RWPE1 (cell line): ENCODE results near the gene SLC39A11.

Experiments
- CTCF ChIA-PET: fragments of 350-600 bp; sonication (Branson Sonifier 250); formaldehyde crosslinking; extraction: SDS; loops from one replicate; lab custom pipeline; 2021; lab: Yijun Ruan, JAX
- POLR2A ChIA-PET: fragments of 400-600 bp; formaldehyde crosslinking; extraction: SDS; loops from one replicate; lab custom pipeline; 2020; ENCODE audit warnings: antibody characterized with exemption; ENCODE audit not compliant: low non-redundant PET; lab: Yijun Ruan, JAX
- DNase-seq: peaks from one replicate; pipeline ENCODE4 v3.0.0; 2012; ENCODE audit warnings: low spot score
- H3K27ac ChIP-seq: fragments of 450-650 bp; 2 replicates; pipeline ENCODE4 v1.5.1; 2017
- TF ChIP-seq, protein P1 (sequence below): fragments of 450-650 bp; conservative IDR thresholded peaks from 2 replicates; pipeline ENCODE4 v1.5.1; 2017; ENCODE audit warnings: low read depth, mild to moderate bottlenecking

The SLC39A11 gene

DNA sequence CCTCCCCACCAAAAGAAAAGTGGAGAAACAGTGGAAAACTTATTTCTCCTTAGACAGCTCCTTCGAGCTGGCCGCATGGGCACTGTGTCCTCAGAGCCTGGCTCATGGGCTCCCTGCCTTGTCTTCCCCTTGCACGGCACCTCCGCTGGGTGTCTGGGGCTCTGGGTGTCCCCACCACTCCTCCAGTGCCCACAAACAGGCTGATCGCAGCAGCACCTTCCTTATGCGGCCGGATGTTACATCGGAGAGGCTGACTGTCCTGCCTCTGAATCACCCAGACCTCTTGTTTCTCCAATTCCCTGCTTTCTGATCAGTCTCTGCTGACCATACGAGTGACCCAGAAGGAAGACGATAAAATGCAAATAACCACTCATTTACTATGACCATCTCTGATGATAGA, 121.7 kb downstream of the SLC39A11 start:
- CTCF ChIA-PET, result no interaction called here
- TF ChIP-seq, protein P1, sequence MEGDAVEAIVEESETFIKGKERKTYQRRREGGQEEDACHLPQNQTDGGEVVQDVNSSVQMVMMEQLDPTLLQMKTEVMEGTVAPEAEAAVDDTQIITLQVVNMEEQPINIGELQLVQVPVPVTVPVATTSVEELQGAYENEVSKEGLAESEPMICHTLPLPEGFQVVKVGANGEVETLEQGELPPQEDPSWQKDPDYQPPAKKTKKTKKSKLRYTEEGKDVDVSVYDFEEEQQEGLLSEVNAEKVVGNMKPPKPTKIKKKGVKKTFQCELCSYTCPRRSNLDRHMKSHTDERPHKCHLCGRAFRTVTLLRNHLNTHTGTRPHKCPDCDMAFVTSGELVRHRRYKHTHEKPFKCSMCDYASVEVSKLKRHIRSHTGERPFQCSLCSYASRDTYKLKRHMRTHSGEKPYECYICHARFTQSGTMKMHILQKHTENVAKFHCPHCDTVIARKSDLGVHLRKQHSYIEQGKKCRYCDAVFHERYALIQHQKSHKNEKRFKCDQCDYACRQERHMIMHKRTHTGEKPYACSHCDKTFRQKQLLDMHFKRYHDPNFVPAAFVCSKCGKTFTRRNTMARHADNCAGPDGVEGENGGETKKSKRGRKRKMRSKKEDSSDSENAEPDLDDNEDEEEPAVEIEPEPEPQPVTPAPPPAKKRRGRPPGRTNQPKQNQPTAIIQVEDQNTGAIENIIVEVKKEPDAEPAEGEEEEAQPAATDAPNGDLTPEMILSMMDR, result no peak
- POLR2A ChIA-PET, result no interaction called here
- DNase-seq, result no peak
- no peak overlapping the region for H3K27ac ChIP-seq

DNA sequence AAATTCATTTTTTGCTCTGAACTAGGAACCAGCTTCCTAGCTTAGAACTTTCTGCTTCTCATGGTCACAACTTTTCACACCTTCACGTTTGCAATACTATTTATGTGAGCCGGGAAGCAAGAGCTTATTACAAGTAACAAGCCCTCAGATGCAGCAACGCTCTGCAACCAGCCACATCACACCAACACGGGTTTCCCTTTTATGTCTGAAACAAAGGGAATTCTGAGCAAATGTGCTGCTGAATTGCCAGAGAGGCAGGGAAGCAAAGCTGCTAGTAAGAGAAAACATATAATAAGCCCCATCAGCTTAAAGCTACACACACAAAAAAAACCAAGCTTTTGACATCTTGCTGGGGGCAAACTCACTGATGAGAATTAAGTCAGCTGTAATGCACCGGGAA, 122.2 kb downstream of the SLC39A11 start:
- ChIA-PET POLR2A (interaction anchor here (0.6 kb wide), 1 partner anchor 125 kb away, joined by 4 read pairs; no protein-coding TSS in a partner anchor), CTCF (no interaction called here)
- DNase-seq, result no peak
- H3K27ac ChIP-seq, result no peak overlapping the region
- TF ChIP-seq, protein P1, result no peak

DNA sequence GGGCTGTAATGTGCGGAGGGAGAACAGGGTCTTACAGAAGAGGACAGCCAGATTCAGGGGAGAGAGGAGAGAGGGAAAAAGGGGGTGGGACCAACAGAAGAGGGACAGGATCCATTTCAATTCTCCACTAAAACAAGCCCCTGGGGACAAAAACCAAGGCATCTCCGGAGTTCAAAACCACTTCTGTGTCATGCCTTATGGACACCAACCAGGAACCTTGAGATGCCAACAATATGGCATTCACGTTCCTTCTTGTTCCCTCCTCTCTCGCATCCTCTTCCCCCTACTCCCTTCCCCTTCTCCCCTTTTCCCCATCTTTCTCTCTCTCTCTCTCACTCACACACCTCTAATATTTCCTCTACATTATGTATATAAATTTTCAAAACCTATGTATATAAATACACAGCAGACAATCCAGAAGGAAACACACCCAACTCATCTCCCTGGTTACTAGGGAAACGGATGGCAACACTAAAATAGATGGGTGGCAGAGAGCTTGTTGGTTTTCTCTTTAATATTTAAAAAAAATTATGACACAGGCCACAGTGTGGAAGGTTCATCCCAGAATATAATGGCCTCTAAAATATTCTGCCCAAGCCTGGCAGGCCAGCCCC, 123.1 kb downstream of the SLC39A11 start:
- ChIA-PET POLR2A (no interaction called here), CTCF (interaction anchor here (0.7 kb wide), 1 partner anchor 38 kb away, joined by 4 read pairs; no protein-coding TSS in a partner anchor)
- DNase-seq, result no peak
- TF ChIP-seq, protein P1, result no peak
- H3K27ac ChIP-seq, result no peak overlapping the region

DNA sequence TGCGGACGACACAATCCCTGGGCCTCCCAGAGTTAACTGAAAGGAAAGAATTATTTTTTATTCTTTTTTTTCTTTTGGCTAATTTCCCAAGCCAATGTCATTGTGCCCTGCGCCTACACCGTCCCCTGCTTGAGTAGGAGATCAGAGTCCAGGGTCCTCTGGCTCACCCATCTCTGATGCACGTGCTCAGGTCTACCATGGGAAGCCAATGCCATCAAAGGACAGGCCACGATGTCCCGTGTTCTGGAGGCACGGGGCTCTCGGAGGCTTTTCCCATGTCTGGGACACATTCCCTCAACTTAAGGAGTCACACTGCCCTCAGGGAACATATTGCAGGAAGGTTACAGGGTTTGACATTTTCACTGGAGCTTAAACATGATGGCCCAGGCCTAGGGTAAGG, 123.7 kb downstream of the SLC39A11 start:
- ChIA-PET CTCF (interaction anchor here (0.7 kb wide), 1 partner anchor 39 kb away, joined by 4 read pairs; no protein-coding TSS in a partner anchor), POLR2A (no interaction called here)
- DNase-seq, result no peak
- no peak overlapping the region for H3K27ac ChIP-seq
- TF ChIP-seq, protein P1, result no peak

DNA sequence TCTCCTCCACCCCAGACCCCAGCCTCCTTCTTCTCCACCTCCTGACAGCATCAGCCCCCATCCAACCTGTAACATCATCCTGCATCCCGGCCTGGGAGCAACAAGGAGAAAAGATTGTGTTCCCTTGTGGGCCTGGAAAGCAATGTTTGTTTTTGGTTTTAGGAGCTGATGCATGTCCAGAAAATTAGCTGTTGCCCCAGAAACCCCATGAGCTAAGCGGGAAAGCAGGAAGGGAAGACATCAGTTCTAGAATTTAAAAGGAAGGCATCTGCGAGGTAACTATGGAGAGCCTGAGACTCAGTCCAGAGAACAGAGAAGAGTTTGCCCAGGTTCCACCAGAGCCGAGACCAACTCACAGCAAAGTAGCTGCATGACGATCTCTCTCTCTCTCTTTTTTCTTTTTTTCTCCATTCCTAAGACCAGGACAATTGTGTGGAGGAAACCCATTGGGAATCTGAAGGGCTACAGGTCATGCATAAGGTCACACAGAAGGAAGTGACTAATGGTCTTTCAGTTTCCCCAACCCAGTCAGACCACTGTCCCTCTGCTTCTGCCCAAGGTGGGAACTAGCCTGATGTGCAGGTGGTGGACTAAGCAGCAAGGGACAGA, 124.4 kb downstream of the SLC39A11 start:
- TF ChIP-seq, protein P1, result no peak
- no peak for DNase-seq
- CTCF ChIA-PET, result interaction anchor here (0.5 kb wide), 1 partner anchor 1270 kb away, joined by 3 read pairs; no protein-coding TSS in a partner anchor
- H3K27ac ChIP-seq, result no peak overlapping the region
- POLR2A ChIA-PET, result no interaction called here

DNA sequence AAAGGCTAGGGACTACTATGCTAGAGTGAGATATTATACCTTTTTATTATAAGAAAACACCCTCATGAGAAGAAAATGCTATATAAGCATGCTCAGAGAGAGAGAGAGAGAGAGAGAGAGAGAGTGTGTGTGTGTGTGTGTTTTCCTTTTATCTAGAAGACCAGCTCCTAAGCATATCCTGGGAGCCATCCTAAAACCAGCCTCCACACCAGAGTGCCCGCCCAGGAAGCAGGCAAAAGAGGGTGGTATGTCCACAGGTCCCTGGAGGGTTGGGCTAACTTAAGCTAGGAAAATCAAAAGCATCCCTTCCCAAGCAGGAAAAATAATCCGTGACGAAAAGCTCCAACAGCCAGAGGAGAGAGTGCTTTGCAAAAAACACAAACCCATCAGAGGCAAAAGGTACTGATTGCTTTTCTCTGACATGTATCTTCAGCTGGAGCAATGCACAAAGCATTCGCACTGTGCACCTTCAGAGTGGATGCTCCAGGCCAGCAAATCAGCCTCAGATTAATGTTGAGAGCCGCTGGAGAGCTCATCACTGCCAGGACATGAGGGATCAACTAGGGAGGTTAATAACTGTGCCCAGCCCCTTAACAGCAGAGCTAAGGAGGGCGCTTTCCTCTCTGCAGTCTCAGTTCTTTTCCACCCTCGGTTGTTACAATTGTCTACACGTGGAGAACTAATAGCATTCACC, 125.1 kb downstream of the SLC39A11 start:
- no peak for DNase-seq
- H3K27ac ChIP-seq, result no peak overlapping the region
- ChIA-PET CTCF (interaction anchor here (0.5 kb wide), 1 partner anchor 1270 kb away, joined by 3 read pairs; no protein-coding TSS in a partner anchor), POLR2A (interaction anchor here (0.6 kb wide), 1 partner anchor 42 kb away, joined by 5 read pairs; no protein-coding TSS in a partner anchor)
- TF ChIP-seq, protein P1, result no peak
